K562 treated with DMSO at 1 percent for 48 hours (cell line): Measurements from ENCODE around the gene TMEM81. TPM values are rescaled to one million over a fixed set of nuclear protein-coding genes. Genes with fewer than 3 reads are reported as not detected.

ENCODE experiments used
- total RNA-seq: library from RNA; unstranded; fragments of 300-600 nt; gene quantifications from 2 replicates; pipeline ENCODE4 v1.2.3, GENCODE V29; 2022; ENCODE audit warnings: low replicate concordance; ENCODE audit errors: extremely low read depth

TMEM81 gene, protein sequence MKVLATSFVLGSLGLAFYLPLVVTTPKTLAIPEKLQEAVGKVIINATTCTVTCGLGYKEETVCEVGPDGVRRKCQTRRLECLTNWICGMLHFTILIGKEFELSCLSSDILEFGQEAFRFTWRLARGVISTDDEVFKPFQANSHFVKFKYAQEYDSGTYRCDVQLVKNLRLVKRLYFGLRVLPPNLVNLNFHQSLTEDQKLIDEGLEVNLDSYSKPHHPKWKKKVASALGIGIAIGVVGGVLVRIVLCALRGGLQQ
- not detected in 2 replicates for total RNA-seq

DNA sequence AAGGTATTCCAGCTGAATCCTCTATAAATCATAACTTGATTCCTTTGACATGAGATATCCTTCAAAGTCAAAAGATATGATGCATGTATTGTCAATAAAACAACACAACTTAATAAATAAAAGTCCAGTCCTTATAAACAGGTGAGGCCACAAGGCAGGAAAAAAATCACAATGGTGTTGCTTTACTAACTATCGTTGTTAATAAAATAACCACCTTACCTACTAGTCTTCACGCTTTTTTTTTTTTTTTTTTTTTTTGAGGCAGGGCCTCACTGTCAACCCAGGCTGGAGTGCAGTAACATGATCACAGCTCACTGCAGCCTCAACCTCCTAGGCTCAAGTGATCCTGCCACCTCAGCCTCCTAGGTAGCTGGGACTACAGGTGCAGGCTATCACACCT lies at the start of gene TMEM81:
Gene TMEM81 (minus strand): TSS at position 101 of the 400 bp plus-strand sequence. CDS start 140 bp downstream, outside the sequence.

DNA sequence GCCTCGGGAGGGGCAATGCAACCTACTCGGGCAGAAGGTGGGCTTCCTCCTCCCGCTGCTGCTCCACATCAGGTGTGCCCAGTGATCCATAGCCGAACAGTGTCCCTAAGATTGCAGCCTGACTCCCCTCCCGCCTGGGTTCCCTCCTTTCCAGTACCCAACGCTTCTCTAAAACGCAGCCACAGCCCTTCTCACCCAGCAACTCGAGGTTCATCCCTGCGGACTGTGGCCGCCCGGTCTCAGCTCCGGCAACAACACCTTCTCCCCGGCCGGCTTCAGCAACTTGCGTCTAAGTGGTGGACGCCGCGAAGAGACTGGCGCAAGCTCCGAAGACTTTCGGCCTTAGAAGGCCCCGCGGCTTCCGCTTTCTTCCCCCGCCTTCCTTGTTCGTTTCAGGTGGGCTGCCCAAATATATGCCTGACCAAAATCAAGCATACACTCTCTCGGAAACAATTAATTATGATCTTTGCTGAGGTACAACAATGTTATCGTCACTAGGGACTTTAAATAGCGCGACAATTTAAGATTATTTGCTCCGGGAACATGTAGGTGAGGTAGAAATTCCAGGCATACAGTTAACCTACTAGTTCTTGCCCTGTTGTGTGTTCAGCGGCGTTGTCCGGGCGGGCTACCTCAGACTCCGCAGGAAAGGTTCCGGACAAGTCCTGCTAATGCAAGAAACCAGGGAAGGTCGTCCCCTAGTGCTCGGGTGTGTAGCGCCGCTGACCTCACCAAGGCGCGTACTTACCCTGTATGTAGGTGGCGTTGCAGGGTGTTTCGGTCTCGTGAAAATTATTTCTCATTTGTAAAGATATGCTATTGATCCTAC lies 37.6 kb upstream of the TMEM81 start, which contains the start of gene RBBP5:
Gene RBBP5 (minus strand): TSS at position 319 of the 829 bp plus-strand sequence. CDS start 105 bp downstream, at position 214.

DNA sequence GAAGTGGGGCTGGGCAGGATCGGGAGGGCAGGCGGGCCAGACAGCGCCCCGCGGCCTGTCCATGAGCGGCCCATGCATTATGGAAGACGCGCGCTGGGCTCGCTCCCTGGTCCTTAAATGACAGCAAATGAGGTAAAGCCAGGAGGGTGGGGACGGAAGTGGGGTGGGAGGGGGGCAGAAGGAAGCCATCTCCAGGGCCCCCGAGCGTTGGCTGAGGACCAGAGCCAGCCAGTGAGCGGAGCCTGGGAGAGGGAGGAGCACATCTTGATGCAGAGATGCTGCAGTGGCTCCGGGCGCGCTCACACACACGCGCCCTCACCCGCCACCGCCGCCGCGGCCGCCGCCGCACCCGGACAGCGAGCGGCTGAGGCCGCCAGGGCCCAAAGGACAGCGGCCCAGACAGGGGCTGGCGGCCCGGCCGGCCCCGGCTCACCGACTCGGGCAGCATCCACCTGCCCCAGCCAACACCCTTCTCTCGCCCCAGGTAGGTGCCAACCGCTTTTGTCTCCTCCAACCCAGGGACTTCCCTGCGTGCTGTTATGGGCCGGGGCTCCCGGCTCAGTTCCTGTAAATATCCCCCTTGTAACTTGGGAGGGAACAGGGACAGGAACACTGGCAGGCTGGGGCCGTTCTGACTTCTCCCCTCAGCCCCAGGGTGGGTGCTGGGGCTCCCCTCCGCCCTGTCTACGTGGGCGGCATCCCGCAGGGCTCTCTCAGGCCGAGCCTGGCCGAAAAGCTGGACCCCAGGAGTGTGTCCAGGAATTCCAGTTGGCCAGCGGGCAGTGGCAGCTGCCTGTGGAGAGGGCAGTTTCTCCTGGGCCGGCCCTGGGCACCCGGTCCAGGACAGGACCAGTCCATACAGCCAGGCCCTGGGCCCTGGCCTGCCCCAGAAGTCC lies 41.1 kb downstream of the TMEM81 start, which contains the start of gene CNTN2:
Gene CNTN2 (plus strand): TSS at position 302 of the 896 bp plus-strand sequence. CDS start 9,974 bp downstream, outside the sequence.

Other genes with a start within 250 kb of the TMEM81 start
- gene NFASC, start 213.6 kb downstream of the TMEM81 start, total RNA-seq: not detected in 2 replicates
- not detected in 2 replicates for gene CNTN2, start 41.2 kb downstream of the TMEM81 start, total RNA-seq
- not detected in 2 replicates for gene RBBP5, start 37.5 kb upstream of the TMEM81 start, total RNA-seq
- gene DSTYK, start 127.2 kb upstream of the TMEM81 start, total RNA-seq: not detected in 2 replicates
- not detected in 2 replicates for gene TMCC2, start 143.5 kb upstream of the TMEM81 start, total RNA-seq
- not detected in 2 replicates for gene NUAK2, start 237.3 kb upstream of the TMEM81 start, total RNA-seq